WTC11 (cell line): ENCODE data around the gene CLIP3.

Source experiments
- CTCF ChIP-seq: fragments of 200-600 bp; IDR thresholded peaks from 2 replicates; pipeline ENCODE4 v1.8.0; 2022; ENCODE audit warnings: antibody characterized with exemption
- ELF4 ChIP-seq: sonication (generic); formaldehyde crosslinking; IDR thresholded peaks from 2 replicates; pipeline ENCODE4 v1.8.1; 2022; ENCODE audit warnings: low read depth, mild to moderate bottlenecking, moderate library complexity, missing genetic modification reagents
- FOXK1 ChIP-seq: sonication (generic); formaldehyde crosslinking; IDR thresholded peaks from 2 replicates; pipeline ENCODE4 v1.8.0; 2022; ENCODE audit warnings: mild to moderate bottlenecking, moderate library complexity, missing genetic modification reagents
- FOXP1 ChIP-seq: sonication (generic); formaldehyde crosslinking; IDR thresholded peaks from 2 replicates; pipeline ENCODE4 v1.8.0; 2022; ENCODE audit warnings: missing genetic modification reagents, mild to moderate bottlenecking, moderate library complexity, borderline replicate concordance
- TCF7 ChIP-seq: sonication (generic); formaldehyde crosslinking; IDR thresholded peaks from 2 replicates; pipeline ENCODE4 v1.8.0; 2022; ENCODE audit warnings: mild to moderate bottlenecking, low read depth, missing genetic modification reagents, moderate library complexity
- USF2 ChIP-seq: sonication (generic); formaldehyde crosslinking; IDR thresholded peaks from 2 replicates; pipeline ENCODE4 v1.8.1; 2023; ENCODE audit warnings: mild to moderate bottlenecking, missing genetic modification reagents, moderate library complexity
- ZBTB21 ChIP-seq: sonication (generic); formaldehyde crosslinking; IDR thresholded peaks from 2 replicates; pipeline ENCODE4 v1.8.1; 2023; ENCODE audit warnings: mild to moderate bottlenecking, missing genetic modification reagents, borderline replicate concordance
- TF ChIP-seq, protein P1 (sequence below): sonication (generic); formaldehyde crosslinking; IDR thresholded peaks from 2 replicates; pipeline ENCODE4 v1.8.1; 2022; ENCODE audit warnings: low read depth, mild to moderate bottlenecking, moderate library complexity, missing genetic modification reagents, borderline replicate concordance

- TF ChIP-seq FOXP1 (no peak), CTCF (no peak), TCF7 (CRISPR knock-in tag) (no peak), ELF4 (CRISPR knock-in tag) (no peak), FOXK1 (no peak), USF2 (CRISPR knock-in tag) (no peak), ZBTB21 (no peak)
- TF ChIP-seq, protein P1, sequence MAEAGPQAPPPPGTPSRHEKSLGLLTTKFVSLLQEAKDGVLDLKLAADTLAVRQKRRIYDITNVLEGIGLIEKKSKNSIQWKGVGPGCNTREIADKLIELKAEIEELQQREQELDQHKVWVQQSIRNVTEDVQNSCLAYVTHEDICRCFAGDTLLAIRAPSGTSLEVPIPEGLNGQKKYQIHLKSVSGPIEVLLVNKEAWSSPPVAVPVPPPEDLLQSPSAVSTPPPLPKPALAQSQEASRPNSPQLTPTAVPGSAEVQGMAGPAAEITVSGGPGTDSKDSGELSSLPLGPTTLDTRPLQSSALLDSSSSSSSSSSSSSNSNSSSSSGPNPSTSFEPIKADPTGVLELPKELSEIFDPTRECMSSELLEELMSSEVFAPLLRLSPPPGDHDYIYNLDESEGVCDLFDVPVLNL (CRISPR knock-in tag), result no peak
Observed at GRCh38 chr19:35978832-35979365, 53.8 kb downstream of the CLIP3 start.
